OCI-LY1 (cell line): ENCODE data around the gene NELL1.

ENCODE experiments used
- CTCF ChIP-seq: fragments of 200-600 bp; sonication (generic), shearing (Covaris generic); IDR thresholded peaks from 2 replicates; pipeline ENCODE4 v1.5.1; 2017; ENCODE audit warnings: mild to moderate bottlenecking, antibody characterized with exemption, low read length, moderate library complexity, mixed read lengths
- EZH2 ChIP-seq: fragments of 200-600 bp; sonication (generic), shearing (Covaris generic); IDR thresholded peaks from 2 replicates; pipeline ENCODE4 v1.8.0; 2017; ENCODE audit warnings: borderline replicate concordance, mixed run types, mild to moderate bottlenecking, antibody characterized with exemption, low read length, moderate library complexity, mixed read lengths

- no peak for TF ChIP-seq CTCF
- no peak for TF ChIP-seq EZH2
These were observed 795.8 kb downstream of the NELL1 start for GRCh38 chr11:21465203-21465602.
